ENCODE measurements around the gene NPAS3.

The NPAS3 gene

DNA sequence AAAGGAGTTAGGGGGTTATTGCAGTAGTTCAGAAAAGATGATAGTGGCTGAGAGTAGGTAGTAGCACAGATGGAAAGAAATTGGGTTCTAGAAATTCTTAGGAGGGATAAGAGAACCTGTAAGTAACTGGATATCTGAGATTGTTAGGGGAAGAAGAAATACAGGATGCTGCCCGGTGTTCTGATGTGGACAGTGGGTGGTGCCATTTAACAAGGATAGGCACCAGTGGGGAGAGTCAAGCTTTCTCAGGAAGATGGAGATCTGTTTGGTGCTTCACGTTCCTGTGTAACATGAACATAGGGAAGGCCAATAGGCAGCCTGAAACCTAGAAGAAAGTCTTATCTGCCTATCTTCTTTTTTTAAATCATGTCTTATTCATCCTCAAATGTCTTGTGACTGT lies 245.9 kb downstream of the NPAS3 start:
- no peak for DNase-seq (ENCODE audit: low read depth)
- H3K4me3 ChIP-seq (ENCODE audit: low read depth, low read length), result no peak overlapping the region

GRCh38 chr14:33186656-33187055 lies 248.0 kb downstream of the NPAS3 start:
- no peak overlapping the region for H3K4me3 ChIP-seq (ENCODE audit: low read depth, low read length)
- TF ChIP-seq, protein P1, sequence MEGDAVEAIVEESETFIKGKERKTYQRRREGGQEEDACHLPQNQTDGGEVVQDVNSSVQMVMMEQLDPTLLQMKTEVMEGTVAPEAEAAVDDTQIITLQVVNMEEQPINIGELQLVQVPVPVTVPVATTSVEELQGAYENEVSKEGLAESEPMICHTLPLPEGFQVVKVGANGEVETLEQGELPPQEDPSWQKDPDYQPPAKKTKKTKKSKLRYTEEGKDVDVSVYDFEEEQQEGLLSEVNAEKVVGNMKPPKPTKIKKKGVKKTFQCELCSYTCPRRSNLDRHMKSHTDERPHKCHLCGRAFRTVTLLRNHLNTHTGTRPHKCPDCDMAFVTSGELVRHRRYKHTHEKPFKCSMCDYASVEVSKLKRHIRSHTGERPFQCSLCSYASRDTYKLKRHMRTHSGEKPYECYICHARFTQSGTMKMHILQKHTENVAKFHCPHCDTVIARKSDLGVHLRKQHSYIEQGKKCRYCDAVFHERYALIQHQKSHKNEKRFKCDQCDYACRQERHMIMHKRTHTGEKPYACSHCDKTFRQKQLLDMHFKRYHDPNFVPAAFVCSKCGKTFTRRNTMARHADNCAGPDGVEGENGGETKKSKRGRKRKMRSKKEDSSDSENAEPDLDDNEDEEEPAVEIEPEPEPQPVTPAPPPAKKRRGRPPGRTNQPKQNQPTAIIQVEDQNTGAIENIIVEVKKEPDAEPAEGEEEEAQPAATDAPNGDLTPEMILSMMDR (IDR thresholded peaks at IDR 0.05; ENCODE audit: insufficient read depth, low read depth, low read length, missing control alignments), result no peak
- DNase-seq (ENCODE audit: low read depth), result no peak

More for the DNA sequence above, 245.9 kb downstream of the NPAS3 start:
- TF ChIP-seq, protein P1 (IDR thresholded peaks at IDR 0.05; ENCODE audit: insufficient read depth, low read depth, low read length, missing control alignments), result no peak

DNA sequence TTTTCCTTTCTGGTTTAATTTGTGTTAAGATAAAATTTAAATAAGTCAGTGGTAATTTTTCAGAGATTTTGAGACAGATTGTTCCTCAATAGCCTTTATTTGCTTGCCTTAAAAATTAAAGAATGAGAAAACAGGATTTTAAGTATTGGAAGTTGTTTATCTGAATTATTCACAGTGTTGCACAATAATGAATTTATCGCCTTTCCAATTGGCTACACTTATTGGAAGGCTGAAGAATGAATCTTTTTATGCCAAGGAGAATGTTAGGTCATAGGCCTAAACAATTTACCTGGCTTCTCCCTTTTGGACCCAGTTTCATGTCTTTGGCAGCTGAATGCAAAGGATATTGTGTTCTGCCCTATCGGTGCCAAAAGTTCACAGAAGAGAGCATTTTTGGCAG lies 250.2 kb downstream of the NPAS3 start:
- DNase-seq (ENCODE audit: low read depth), result no peak

GRCh38 chr14:33191855-33192254 lies 253.2 kb downstream of the NPAS3 start:
- no peak for DNase-seq (ENCODE audit: low read depth)
- H3K4me3 ChIP-seq (ENCODE audit: low read depth, low read length), result no peak overlapping the region
- TF ChIP-seq, protein P1 (IDR thresholded peaks at IDR 0.05; ENCODE audit: insufficient read depth, low read depth, low read length, missing control alignments), result no peak

More for the DNA sequence above, 250.2 kb downstream of the NPAS3 start:
- TF ChIP-seq, protein P1 (IDR thresholded peaks at IDR 0.05; ENCODE audit: insufficient read depth, low read depth, low read length, missing control alignments), result no peak
- H3K4me3 ChIP-seq (ENCODE audit: low read depth, low read length), result no peak overlapping the region

DNA sequence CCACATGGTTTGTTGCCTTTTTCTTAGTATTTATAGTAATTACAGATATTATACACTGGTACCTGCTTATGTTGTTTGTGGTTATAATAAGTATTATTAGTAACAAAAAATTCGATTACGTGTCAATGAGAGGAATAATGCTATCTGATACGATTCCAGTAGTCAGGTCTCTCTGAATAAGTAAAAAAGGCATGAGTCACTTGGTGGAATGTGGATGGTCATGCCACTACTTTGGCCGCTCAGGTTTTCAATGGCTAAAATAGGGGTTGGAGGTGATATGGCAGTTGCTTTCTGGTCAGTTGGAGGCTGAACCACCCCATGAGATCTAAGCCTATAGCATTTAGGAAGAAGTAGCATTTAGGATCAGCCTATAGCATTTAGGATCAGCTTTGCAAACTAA lies 255.9 kb downstream of the NPAS3 start:
- DNase-seq (ENCODE audit: low read depth), result no peak
- TF ChIP-seq, protein P1 (IDR thresholded peaks at IDR 0.05; ENCODE audit: insufficient read depth, low read depth, low read length, missing control alignments), result no peak
- no peak overlapping the region for H3K4me3 ChIP-seq (ENCODE audit: low read depth, low read length)

DNA sequence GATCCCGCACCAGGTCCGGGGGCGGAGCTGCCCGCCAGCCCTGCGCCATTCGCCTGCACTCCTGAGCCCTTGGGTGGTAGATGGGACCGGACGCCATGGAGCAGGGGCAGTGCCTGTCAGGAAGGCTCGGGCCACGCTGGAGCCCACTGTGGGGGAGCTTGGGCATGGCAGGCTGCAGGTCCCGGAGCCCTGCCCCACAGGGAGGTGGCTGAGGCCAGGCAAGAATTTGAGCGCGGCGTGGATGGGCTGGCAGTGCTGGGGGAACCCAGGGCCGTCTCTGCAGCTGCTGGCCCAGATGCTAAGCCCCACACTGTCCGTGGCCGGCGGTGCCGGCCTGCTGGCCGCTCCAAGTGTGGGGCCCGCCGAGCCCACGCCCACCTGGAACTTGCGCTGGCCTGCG lies 260.0 kb downstream of the NPAS3 start:
- DNase-seq (ENCODE audit: low read depth), result no peak
- TF ChIP-seq, protein P1 (IDR thresholded peaks at IDR 0.05; ENCODE audit: insufficient read depth, low read depth, low read length, missing control alignments), result no peak
- H3K4me3 ChIP-seq (ENCODE audit: low read depth, low read length), result no peak overlapping the region

DNA sequence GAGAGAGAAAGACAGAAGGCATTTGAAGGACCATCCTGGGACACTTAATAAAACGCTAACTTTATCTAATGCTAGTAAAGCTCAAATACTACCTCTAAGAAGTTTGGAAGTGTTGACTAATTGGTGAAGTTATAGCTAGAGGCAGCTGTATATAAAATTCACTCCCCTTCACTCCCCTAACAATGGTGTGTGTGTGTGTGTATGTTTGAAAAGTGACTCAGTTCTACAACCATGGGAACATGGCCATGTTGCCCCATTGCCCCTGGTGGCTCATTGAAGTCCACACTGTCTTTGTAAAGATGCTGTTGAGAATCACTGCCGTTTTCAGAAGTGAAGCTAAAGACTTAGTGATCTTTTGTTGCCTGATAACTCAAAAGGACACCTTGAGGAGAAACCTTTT lies 262.4 kb downstream of the NPAS3 start:
- no peak for DNase-seq (ENCODE audit: low read depth)
- no peak overlapping the region for H3K4me3 ChIP-seq (ENCODE audit: low read depth, low read length)
- TF ChIP-seq, protein P1 (IDR thresholded peaks at IDR 0.05; ENCODE audit: insufficient read depth, low read depth, low read length, missing control alignments), result no peak
